OCI-LY3 (cell line): ENCODE results near the gene NXPH4.

Experiments
- CTCF ChIP-seq: fragments of 200-600, 300-600 bp; sonication (generic); IDR thresholded peaks from 2 replicates; pipeline ENCODE4 v1.5.1; 2014; ENCODE audit warnings: antibody characterized with exemption, low read length, low read depth
- EZH2phosphoT487 ChIP-seq: fragments of 200-600 bp; shearing (Covaris generic); IDR thresholded peaks from 2 replicates; pipeline ENCODE4 v1.6.1; 2018; ENCODE audit warnings: antibody characterized with exemption, mixed run types, low read depth

- TF ChIP-seq CTCF (no peak), EZH2phosphoT487 (no peak)
Measured at GRCh38 chr12:57204454-57204853, 12.1 kb upstream of the NXPH4 start.
